NCI-H69 (cell line): ENCODE measurements around the gene SCARF2.
"Not testable (repeated sequence)": the region's sequence is repeated elsewhere in the genome, so short reads cannot be mapped to it uniquely, and the experiment has no call there.

Experiments used
- DNase-seq: peaks from one replicate; lab custom pipeline; 2025; lab: John Stamatoyannopoulos, UW

The SCARF2 gene

DNA sequence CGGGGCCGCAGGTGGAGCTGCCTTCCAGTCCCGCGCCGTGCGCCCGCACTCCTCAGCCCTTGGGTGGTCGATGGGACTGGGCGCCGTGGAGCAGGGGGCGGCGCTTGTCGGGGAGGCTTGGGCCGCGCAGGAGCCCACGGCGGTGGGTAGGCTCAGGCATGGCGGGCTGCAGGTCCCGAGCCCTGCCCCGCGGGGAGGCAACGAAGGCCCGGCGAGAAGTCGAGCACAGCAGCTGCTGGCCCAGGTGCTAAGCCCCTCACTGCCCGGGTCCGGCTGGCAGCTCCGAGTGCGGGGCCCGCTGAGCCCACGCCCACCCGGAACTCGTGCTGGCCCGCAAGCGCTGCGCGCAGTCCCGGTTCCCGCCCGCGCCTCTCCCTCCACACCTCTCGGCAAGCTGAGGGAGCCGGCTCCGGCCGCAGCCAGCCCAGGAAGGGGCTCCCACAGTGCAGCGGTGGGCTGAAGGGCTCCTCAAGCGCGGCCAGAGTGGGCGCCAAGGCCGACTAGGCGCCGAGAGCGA lies 45.2 kb downstream of the SCARF2 start:
- not testable (repeated sequence) for DNase-seq

DNA sequence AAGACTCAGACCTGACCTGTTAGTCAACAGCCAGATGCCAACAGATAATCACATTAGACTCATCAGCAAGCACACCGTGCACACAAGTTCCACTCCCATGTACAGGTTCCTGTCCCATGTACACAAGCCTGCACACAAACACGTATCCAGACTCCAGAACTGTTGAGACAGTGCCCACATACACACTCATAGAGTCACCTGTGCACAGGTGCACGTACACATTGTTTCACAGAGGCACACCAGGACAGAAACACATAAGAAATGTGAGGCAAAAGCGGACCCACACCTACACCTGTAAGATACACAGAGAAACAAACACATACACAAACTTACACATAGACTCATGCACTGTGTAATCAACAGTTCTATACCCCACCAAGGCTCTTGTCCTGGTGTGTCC lies 46.4 kb downstream of the SCARF2 start:
- no peak for DNase-seq

- DNase-seq, result no peak
Measured at GRCh38 chr22:20390394-20390907, 47.2 kb downstream of the SCARF2 start.

DNA sequence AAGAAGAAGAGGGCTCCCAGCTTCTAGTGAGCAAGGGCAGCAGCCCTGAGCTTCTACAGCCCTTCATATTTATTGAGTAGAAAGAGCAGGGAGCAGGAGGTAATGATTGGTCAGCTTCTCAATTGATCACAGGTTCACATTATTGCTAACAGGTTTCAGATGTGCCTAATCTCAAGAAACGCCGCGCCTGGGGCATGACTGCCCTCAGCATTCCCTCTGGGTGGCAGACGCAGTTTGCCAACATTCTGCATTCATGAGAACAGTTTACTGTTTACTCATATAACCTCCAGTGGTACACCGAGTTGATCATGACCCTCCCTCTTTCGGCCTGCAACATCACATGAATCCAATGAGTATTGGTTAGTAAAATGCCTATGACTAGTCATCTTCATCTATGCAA lies 48.3 kb downstream of the SCARF2 start:
- no peak for DNase-seq

- DNase-seq, result no peak
Measured at GRCh38 chr22:20388200-20388599, 49.4 kb downstream of the SCARF2 start.

GRCh38 chr22:20386972-20387371 lies 50.7 kb downstream of the SCARF2 start:
- DNase-seq, result no peak

GRCh38 chr22:20386336-20386735 lies 51.3 kb downstream of the SCARF2 start:
- no peak for DNase-seq

- DNase-seq, result no peak
Measured at GRCh38 chr22:20384865-20385264, 52.8 kb downstream of the SCARF2 start.

DNA sequence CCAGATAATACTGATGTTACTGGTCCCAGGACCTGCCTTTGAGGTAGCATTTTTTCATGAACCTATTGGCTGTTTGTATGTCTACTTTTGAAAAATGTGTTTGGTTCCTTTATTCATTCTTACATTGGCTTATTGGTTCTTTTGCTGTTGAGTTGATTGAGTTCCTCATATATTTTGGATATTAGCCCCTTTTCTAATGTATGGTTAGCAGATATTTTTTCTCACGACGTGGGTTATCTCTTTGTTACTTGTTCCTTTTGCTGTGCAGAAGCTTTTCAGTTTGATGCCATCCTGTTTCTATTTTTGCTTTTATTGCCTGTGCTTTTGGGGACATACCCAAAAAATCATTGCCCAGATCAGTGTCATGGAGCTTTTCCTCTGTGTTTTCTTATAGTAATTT lies 53.5 kb downstream of the SCARF2 start:
- no peak for DNase-seq

DNA sequence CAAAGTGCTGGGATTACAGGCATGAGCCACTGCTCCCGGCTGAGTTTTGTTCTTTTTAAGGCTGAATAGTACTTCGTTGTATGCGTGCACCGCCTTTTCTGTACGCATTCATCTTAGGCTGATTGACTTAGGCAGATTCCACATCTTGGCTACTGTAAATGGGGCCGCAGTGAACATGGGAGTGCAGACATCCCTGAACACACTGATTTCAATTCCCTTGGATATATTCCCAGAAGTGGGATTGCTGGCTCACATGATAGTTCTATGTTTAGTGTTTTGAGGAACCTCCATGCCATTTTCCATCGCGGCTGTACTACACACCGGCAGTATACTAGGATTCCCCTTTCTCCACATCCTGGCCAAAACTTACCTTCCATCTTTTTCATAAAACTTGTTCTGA lies 54.1 kb downstream of the SCARF2 start:
- no peak for DNase-seq

DNA sequence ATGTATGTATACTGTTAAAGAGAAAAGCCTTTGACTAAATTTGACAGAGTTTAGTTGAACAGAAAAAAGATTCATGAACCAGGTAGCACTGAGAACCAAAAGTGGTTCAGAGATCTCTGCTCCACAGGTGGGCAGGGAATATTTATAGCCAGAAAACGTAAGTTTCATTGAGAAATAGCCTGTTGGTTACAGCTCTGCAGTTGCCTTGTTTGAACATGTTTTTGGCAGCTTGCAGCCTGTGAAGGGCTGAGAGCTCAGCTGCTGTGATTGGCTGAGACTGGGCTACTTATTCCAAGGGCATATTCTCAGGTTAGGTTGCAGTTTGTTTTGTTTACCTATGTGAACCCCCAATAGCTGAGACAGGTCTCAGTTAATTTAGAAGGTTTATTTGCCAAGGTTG lies 57.1 kb downstream of the SCARF2 start:
- peak; percentile 42 for DNase-seq

- not testable (repeated sequence) for DNase-seq
Measured at GRCh38 chr22:20378684-20379083, 58.9 kb downstream of the SCARF2 start.

DNA sequence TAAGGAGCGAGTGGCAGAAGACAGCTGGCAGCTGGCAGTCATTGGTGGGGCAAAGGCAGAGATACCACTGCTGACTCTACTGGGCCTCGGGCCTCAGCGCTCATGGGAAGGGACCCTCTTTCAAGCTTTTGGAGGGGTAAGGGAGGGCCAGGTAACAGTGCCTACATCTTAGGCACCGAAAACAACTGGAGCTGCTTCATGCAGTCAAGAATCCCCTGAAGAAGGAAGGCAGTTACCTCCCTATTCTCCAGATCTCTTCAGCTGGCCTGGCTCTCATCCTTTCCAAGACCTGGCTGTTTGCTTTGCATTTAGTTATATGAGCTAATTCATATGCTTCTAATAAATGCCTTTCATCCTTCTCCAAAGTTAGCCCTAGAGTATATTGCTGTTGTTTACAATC lies 59.5 kb downstream of the SCARF2 start:
- no peak for DNase-seq

DNA sequence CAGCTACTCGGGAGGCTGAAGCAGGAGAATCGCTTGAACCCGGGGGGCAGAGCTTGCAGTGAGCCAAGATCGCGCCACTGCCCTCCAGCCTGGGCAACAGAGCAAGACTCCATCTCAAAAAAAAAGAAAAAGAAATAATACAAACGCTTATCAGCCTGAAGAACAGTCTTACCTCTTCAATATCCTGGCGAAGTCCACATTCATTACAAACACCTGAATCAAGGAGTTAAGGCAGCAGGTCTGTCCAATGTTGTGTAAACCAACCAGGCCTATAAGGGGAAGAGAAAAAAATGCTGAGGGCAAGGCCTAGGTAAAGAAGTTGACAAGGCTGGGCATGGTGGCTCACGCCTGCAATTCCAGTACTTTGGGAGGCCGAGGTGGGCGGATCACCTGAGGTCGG lies 60.6 kb downstream of the SCARF2 start:
- DNase-seq, result not testable (repeated sequence)

GRCh38 chr22:20376281-20376680 lies 61.3 kb downstream of the SCARF2 start:
- DNase-seq, result not testable (repeated sequence)
